GM18858 (cell line): ENCODE results near the gene CHST12.
"Not testable (repeated sequence)": the region's sequence is repeated elsewhere in the genome, so short reads cannot be mapped to it uniquely, and the experiment has no call there.

ENCODE experiments used
- ATAC-seq: cut with Tn5 transposase; IDR thresholded peaks from one replicate; pipeline ENCODE4 v1.9.1; 2021; ENCODE audit not compliant: unreplicated experiment

The CHST12 gene

GRCh38 chr7:2435146-2435545, 31.7 kb downstream of the CHST12 start:
- ATAC-seq, result no peak

- ATAC-seq, result no peak
Measured at GRCh38 chr7:2436341-2437104, 33.1 kb downstream of the CHST12 start.

- no peak for ATAC-seq
Measured at GRCh38 chr7:2437136-2437535, 33.7 kb downstream of the CHST12 start.

GRCh38 chr7:2437537-2438148, 34.2 kb downstream of the CHST12 start:
- ATAC-seq, result no peak

- ATAC-seq, result no peak
Measured at GRCh38 chr7:2438186-2438585, 34.8 kb downstream of the CHST12 start.

- no peak for ATAC-seq
Measured at GRCh38 chr7:2438775-2439174, 35.4 kb downstream of the CHST12 start.

GRCh38 chr7:2440608-2441245, 37.3 kb downstream of the CHST12 start:
- no peak for ATAC-seq

- no peak for ATAC-seq
Measured at GRCh38 chr7:2441430-2442058, 38.1 kb downstream of the CHST12 start.

GRCh38 chr7:2443491-2443890, 40.1 kb downstream of the CHST12 start:
- no peak for ATAC-seq

- ATAC-seq, result no peak
Measured at GRCh38 chr7:2444476-2444875, 41.1 kb downstream of the CHST12 start.

- ATAC-seq, result no peak
Measured at GRCh38 chr7:2445047-2445446, 41.6 kb downstream of the CHST12 start.

- no peak for ATAC-seq
Measured at GRCh38 chr7:2445898-2446555, 42.6 kb downstream of the CHST12 start.

GRCh38 chr7:2446676-2447075, 43.3 kb downstream of the CHST12 start:
- no peak for ATAC-seq

GRCh38 chr7:2450198-2451107, 47.0 kb downstream of the CHST12 start:
- ATAC-seq, result no peak

- peak; percentile 65 for ATAC-seq
Measured at GRCh38 chr7:2451171-2452073, 48.0 kb downstream of the CHST12 start.

GRCh38 chr7:2452074-2452507, 48.7 kb downstream of the CHST12 start:
- no peak for ATAC-seq

- no peak for ATAC-seq
Measured at GRCh38 chr7:2452643-2453270, 49.3 kb downstream of the CHST12 start.

GRCh38 chr7:2453849-2454248, 50.4 kb downstream of the CHST12 start:
- ATAC-seq, result not testable (repeated sequence)

GRCh38 chr7:2459674-2460073, 56.3 kb downstream of the CHST12 start:
- ATAC-seq, result no peak
